ENCODE results near the gene SLC12A8. TPM values are rescaled to one million over a fixed set of nuclear protein-coding genes. Genes with fewer than 3 reads are reported as not detected.

SLC12A8 gene
- polyA plus RNA-seq, 1 of the 3 experiments (the other 2 are of a cell fraction): 7.5 TPM

- no peaks in the 10 kb centered on the region for H3K9me3 ChIP-seq
- no peaks in the 10 kb centered on the region for H3K9me2 ChIP-seq
- ChIA-PET CTCF (no interaction called here), POLR2A (no interaction called here)
- H2AFZ ChIP-seq (ENCODE audit: low read depth): no peak overlapping the region
- H3K79me2 ChIP-seq (ENCODE audit: insufficient read depth): no peaks in the 10 kb centered on the region
- no peaks in the 10 kb centered on the region for H3K27me3 ChIP-seq (ENCODE audit: insufficient read depth)
- DNase-seq: no peak
- TF ChIP-seq FOXJ3 (CRISPR knock-in tag; IDR thresholded peaks at IDR 0.05) (no peak), YY1 (IDR thresholded peaks at IDR 0.05; ENCODE audit: low read depth) (no peak), MAX (IDR thresholded peaks at IDR 0.05; ENCODE audit: low read depth) (no peak), USF1 (IDR thresholded peaks at IDR 0.05; ENCODE audit: borderline replicate concordance, low read depth) (no peak), RAD21 (IDR thresholded peaks at IDR 0.05; ENCODE audit: low read length) (no peak), IRF3 (IDR thresholded peaks at IDR 0.05; ENCODE audit: low read depth, low read length) (no peak), TCF12 (IDR thresholded peaks at IDR 0.05) (no peak), SMC3 (IDR thresholded peaks at IDR 0.05; ENCODE audit: low read depth, low read length) (no peak), NRF1 (IDR thresholded peaks at IDR 0.05; ENCODE audit: low read depth, low read length) (no peak)
- no peak overlapping the region for H3K9ac ChIP-seq
- H3K4me2 ChIP-seq: no peak overlapping the region
- no peak overlapping the region for H3K4me3 ChIP-seq (ENCODE audit: low read depth in 2 of 2, low read length in 1 of 2)
- H3K4me1 ChIP-seq (ENCODE audit: control insufficient read depth in 1 of 2, insufficient read depth in 2 of 2, low read depth in 1 of 2, low read length in 1 of 2): peaks cover 0 to 9% of the 10 kb centered on the region in 2 experiments; a peak in 1 of 4 replicates
- no peak overlapping the region for H3K27ac ChIP-seq (ENCODE audit: low read depth in 2 of 2, low read length in 1 of 2)
- H3K36me3 ChIP-seq (replicated peaks in 1 of 2; ENCODE audit: control insufficient read depth in 1 of 2, insufficient read depth in 2 of 2, low read length in 1 of 2): no peaks in the 10 kb centered on the region
- 97% methylated on average over 7 of the region's 7 CpGs for WGBS (ENCODE audit: low lambda C conversion rate)
- H3F3A ChIP-seq (replicated peaks; ENCODE audit: insufficient read depth): peaks cover 5% of the 10 kb centered on the region
- H4K20me1 ChIP-seq (ENCODE audit: insufficient read depth): no peaks in the 10 kb centered on the region
Measured at GRCh38 chr3:125069968-125070745, 142.4 kb downstream of the SLC12A8 start.

GRCh38 chr3:125069452-125069851, 143.1 kb downstream of the SLC12A8 start:
- H3K4me2 ChIP-seq: no peak overlapping the region
- no peak overlapping the region for H3K27ac ChIP-seq (ENCODE audit: low read depth in 2 of 2, low read length in 1 of 2)
- H3K36me3 ChIP-seq (replicated peaks in 1 of 2; ENCODE audit: control insufficient read depth in 1 of 2, insufficient read depth in 2 of 2, low read length in 1 of 2): no peaks in the 10 kb centered on the region
- H3K27me3 ChIP-seq (ENCODE audit: insufficient read depth): no peaks in the 10 kb centered on the region
- ChIA-PET POLR2A (no interaction called here), CTCF (no interaction called here)
- no peaks in the 10 kb centered on the region for H3K9me3 ChIP-seq
- 92% methylated on average over 1 of the region's 1 CpG for WGBS (ENCODE audit: low lambda C conversion rate)
- H4K20me1 ChIP-seq (ENCODE audit: insufficient read depth): no peaks in the 10 kb centered on the region
- TF ChIP-seq MAX (IDR thresholded peaks at IDR 0.05; ENCODE audit: low read depth) (no peak), RCOR1 (IDR thresholded peaks at IDR 0.05; ENCODE audit: low read length) (no peak), IRF3 (IDR thresholded peaks at IDR 0.05; ENCODE audit: low read depth, low read length) (no peak), MEF2A (IDR thresholded peaks at IDR 0.05; ENCODE audit: borderline replicate concordance, low read depth) (no peak)
- H3F3A ChIP-seq (replicated peaks; ENCODE audit: insufficient read depth): peaks cover 5% of the 10 kb centered on the region
- H3K4me1 ChIP-seq (ENCODE audit: control insufficient read depth in 1 of 2, insufficient read depth in 2 of 2, low read depth in 1 of 2, low read length in 1 of 2): peaks cover 0 to 9% of the 10 kb centered on the region in 2 experiments; a peak in 1 of 4 replicates
- no peak overlapping the region for H3K9ac ChIP-seq
- no peaks in the 10 kb centered on the region for H3K9me2 ChIP-seq
- H3K79me2 ChIP-seq (ENCODE audit: insufficient read depth): no peaks in the 10 kb centered on the region
- DNase-seq: no peak
- H3K4me3 ChIP-seq (ENCODE audit: low read depth in 2 of 2, low read length in 1 of 2): no peak overlapping the region
- no peak overlapping the region for H2AFZ ChIP-seq (ENCODE audit: low read depth)

Data from SK-N-SH (cell line).